NCI-H1092 (cell line): ENCODE measurements around the gene ARPP21.
"Not testable (repeated sequence)": the region's sequence is repeated elsewhere in the genome, so short reads cannot be mapped to it uniquely, and the experiment has no call there.

Source experiments
- DNase-seq: peaks from one replicate; lab custom pipeline; 2025; lab: John Stamatoyannopoulos, UW

ARPP21 gene

GRCh38 chr3:35639254-35640186 lies at the start of gene ARPP21:
ARPP21 (plus strand) TSS chr3:35639525; CDS start chr3:35681752, 42,227 bp downstream.
- DNase-seq, result no peak

GRCh38 chr3:35592589-35593295 lies 46.6 kb upstream of the ARPP21 start:
- no peak for DNase-seq

GRCh38 chr3:35594739-35595138 lies 44.6 kb upstream of the ARPP21 start:
- no peak for DNase-seq

- DNase-seq, result no peak
These were observed 42.9 kb upstream of the ARPP21 start for GRCh38 chr3:35596335-35596995.

GRCh38 chr3:35597490-35597889 lies 41.8 kb upstream of the ARPP21 start:
- no peak for DNase-seq

- DNase-seq, result no peak
These were observed 40.5 kb upstream of the ARPP21 start for GRCh38 chr3:35598804-35599203.

- DNase-seq, result no peak
These were observed 37.4 kb upstream of the ARPP21 start for GRCh38 chr3:35601959-35602358.

- no peak for DNase-seq
These were observed 36.9 kb upstream of the ARPP21 start for GRCh38 chr3:35602395-35602936.

- DNase-seq, result no peak
These were observed 23.0 kb upstream of the ARPP21 start for GRCh38 chr3:35616346-35616745.

GRCh38 chr3:35617370-35617769 lies 22.0 kb upstream of the ARPP21 start:
- DNase-seq, result no peak

GRCh38 chr3:35620238-35620637 lies 19.1 kb upstream of the ARPP21 start:
- DNase-seq, result not testable (repeated sequence)

- no peak for DNase-seq
These were observed 14.6 kb upstream of the ARPP21 start for GRCh38 chr3:35624698-35625097.

GRCh38 chr3:35633332-35634124 lies 5.8 kb upstream of the ARPP21 start:
- DNase-seq, result no peak

- no peak for DNase-seq
These were observed 3.9 kb upstream of the ARPP21 start for GRCh38 chr3:35635407-35635806.

GRCh38 chr3:35635926-35636683 lies 3.2 kb upstream of the ARPP21 start:
- DNase-seq, result no peak

- DNase-seq, result no peak
These were observed 910 bp upstream of the ARPP21 start for GRCh38 chr3:35638251-35638979.

- DNase-seq, result no peak
These were observed 408 bp upstream of the ARPP21 start for GRCh38 chr3:35638980-35639253.

GRCh38 chr3:35640190-35641165 lies 1.2 kb downstream of the ARPP21 start:
- no peak for DNase-seq

GRCh38 chr3:35641331-35641730 lies 2.0 kb downstream of the ARPP21 start:
- no peak for DNase-seq
